Stomach (tissue), 9 donors: Measurements from ENCODE around the gene CERS6. TPM values are rescaled to one million over a fixed set of nuclear protein-coding genes. Genes with fewer than 3 reads are reported as not detected.

Experiments used
- DNase-seq, 2 donors: peaks; one replicate each; pipeline versions ENCODE4 v3.0.0 to v3.0.0-alpha.2; 2013 to 2019
- H3K27ac ChIP-seq, 5 donors: fragments of 200-600 bp in 4 of 5; sonication (generic) in 4 of 5; one replicate each; pipeline ENCODE4 v1.5.1; 2013 to 2019; ENCODE audit warnings: mild to moderate bottlenecking in 1 of 5, moderate library complexity in 1 of 5
- H3K27me3 ChIP-seq, 3 donors: fragments of 200-600 bp; sonication (generic); one replicate each; pipeline ENCODE4 v1.5.1; 2017 to 2019; ENCODE audit warnings: mixed run types in 1 of 3
- H3K36me3 ChIP-seq, 4 donors: fragments of 200-600 bp; sonication (generic); 1 replicate in 3 of 4; 2 replicates in 1 of 4; pipeline ENCODE4 v1.5.1; 2016 to 2019
- H3K4me1 ChIP-seq, 4 donors: fragments of 200-600 bp; sonication (generic); one replicate each; pipeline ENCODE4 v1.5.1; 2016 to 2019
- H3K4me3 ChIP-seq, 4 donors: fragments of 200-600 bp; sonication (generic) in 3 of 4; one replicate each; pipeline ENCODE4 v1.5.1; 2016 to 2019; ENCODE audit warnings: mild to moderate bottlenecking in 1 of 4
- H3K9me3 ChIP-seq, 4 donors: fragments of 200-600 bp; sonication (generic); one replicate each; pipeline ENCODE4 v1.5.1; 2016 to 2019
- CTCF ChIP-seq, 7 experiments: fragments of 450-650 bp in 4 of 7; fragments of 200-600 bp in 3 of 7; sonication (generic) in 3 of 7; IDR thresholded peaks; one replicate each; pipeline ENCODE4 v1.5.1; 2016 to 2019; ENCODE audit warnings: antibody characterized with exemption in 7 of 7, control low read depth in 2 of 7, mild to moderate bottlenecking in 1 of 7
- EP300 ChIP-seq: sonication (generic); formaldehyde crosslinking; IDR thresholded peaks from one replicate; pipeline ENCODE4 v1.6.1; 2017; ENCODE audit warnings: antibody characterized with exemption
- POLR2A ChIP-seq, 4 donors: fragments of 450-650 bp; IDR thresholded peaks; one replicate each; pipeline ENCODE4 v1.6.1; 2016; ENCODE audit warnings: antibody characterized with exemption in 4 of 4, control low read depth in 2 of 4, mild to moderate bottlenecking in 1 of 4, moderate library complexity in 1 of 4
- POLR2AphosphoS5 ChIP-seq, 3 donors: sonication (generic); formaldehyde crosslinking; IDR thresholded peaks; one replicate each; pipeline ENCODE4 v1.6.1; 2016; ENCODE audit warnings: antibody characterized with exemption in 3 of 3
- whole genome bisulfite sequencing, 5 donors: extraction: QIAGEN DNeasy Blood & Tissue Kit in 3 of 5; methylation state at CpG; one replicate each; pipeline versions ENCODE4 v1.1.5 to v1.1.7; 2013 to 2018; 5-methylcytosine and 5-hydroxymethylcytosine counted together
- intact Hi-C: fragments of 100-400 bp; cut with DNase I; formaldehyde crosslinking; loops from one replicate; pipeline ENCODE4 v1.15.1; 2023; ENCODE audit warnings: low total_unique reads
- polyA plus RNA-seq, 3 donors: library from polyadenylated mRNA; stranded (reverse); fragments of 200-250 nt; gene quantifications; one replicate each; pipeline ENCODE4 v1.2.3, GENCODE V29; 2013
- small RNA-seq, 4 donors: library from RNA; depleted of rRNA; stranded (forward); fragments of <200 nt; gene quantifications; one replicate each; pipeline ENCODE3, GENCODE V24; 2016
- total RNA-seq, 5 donors: library from RNA; depleted of rRNA; stranded (reverse); fragments of >200 nt; gene quantifications; one replicate each; pipeline versions ENCODE4 v1.1.0 to v1.2.3, GENCODE V29; 2014 to 2016
- donor health status: healthy with polysubstance abuse.
- donor health status: Bipolar disorder and iron deficiency.
- donor health status: healthy.

The CERS6 gene
- total and polyA plus RNA-seq, 8 donors, result 4.0 to 102 (median 53.2) TPM

GRCh38 chr2:168819050-168819715 lies 363.1 kb downstream of the CERS6 start:
- 65 to 74% (median 72%) methylated on average over 10 of the region's 10 CpGs for WGBS, 5 donors

GRCh38 chr2:168819829-168820489 lies 363.9 kb downstream of the CERS6 start:
- intact Hi-C loops, result no loop called here
- H3K4me1 ChIP-seq, result peaks cover 0 to 9% (median 2%) of the 10 kb centered on the region in 4 donors
- no peak for DNase-seq
- H3K4me3 ChIP-seq, result no peak overlapping the region
- H3K27ac ChIP-seq, result no peak overlapping the region
- H3K27me3 ChIP-seq, result no peaks in the 10 kb centered on the region
- WGBS, 5 donors, result 81 to 91% (median 87%) methylated on average over 6 of the region's 6 CpGs
- TF ChIP-seq CTCF (IDR thresholded peaks at IDR 0.05) (no peak), POLR2A (IDR thresholded peaks at IDR 0.05) (no peak), POLR2AphosphoS5 (IDR thresholded peaks at IDR 0.05) (no peak), EP300 (no peak)
- peaks cover 0 to 16% (median 6%) of the 10 kb centered on the region in 4 donors for H3K36me3 ChIP-seq
- no peaks in the 10 kb centered on the region for H3K9me3 ChIP-seq

More at GRCh38 chr2:168819050-168819715, 363.1 kb downstream of the CERS6 start:
- intact Hi-C loops, result no loop called here
- Histone ChIP-seq H3K27me3 (no peaks in the 10 kb centered on the region), H3K4me3 (no peak overlapping the region), H3K27ac (no peak overlapping the region), H3K9me3 (no peaks in the 10 kb centered on the region), H3K36me3 (peaks cover 0 to 16% (median 8%) of the 10 kb centered on the region in 4 donors), H3K4me1 (peaks cover 0 to 13% (median 4%) of the 10 kb centered on the region in 4 donors)
- TF ChIP-seq POLR2A (IDR thresholded peaks at IDR 0.05), result no peak
- no peak for TF ChIP-seq CTCF (IDR thresholded peaks at IDR 0.05)
- no peak for TF ChIP-seq EP300
- no peak for TF ChIP-seq POLR2AphosphoS5 (IDR thresholded peaks at IDR 0.05)
- DNase-seq, result no peak

GRCh38 chr2:168821577-168821976 lies 365.5 kb downstream of the CERS6 start:
- Histone ChIP-seq H3K4me1 (no peaks in the 10 kb centered on the region), H3K4me3 (no peak overlapping the region), H3K9me3 (no peaks in the 10 kb centered on the region), H3K36me3 (peaks cover 0 to 16% (median 8%) of the 10 kb centered on the region in 4 donors), H3K27me3 (no peaks in the 10 kb centered on the region), H3K27ac (no peak overlapping the region)
- intact Hi-C loops, result no loop called here
- DNase-seq, result no peak
- WGBS, 5 donors, result 88 to 97% (median 88%) methylated on average over 8 of the region's 8 CpGs
- no peak for TF ChIP-seq POLR2AphosphoS5 (IDR thresholded peaks at IDR 0.05)

GRCh38 chr2:168821992-168822391 lies 365.9 kb downstream of the CERS6 start:
- intact Hi-C loops, result no loop called here

More at GRCh38 chr2:168821992-168822391, 365.9 kb downstream of the CERS6 start:
- H3K36me3 ChIP-seq, result peaks cover 0 to 20% (median 10%) of the 10 kb centered on the region in 4 donors
- H3K27ac ChIP-seq, result no peak overlapping the region
- DNase-seq, result no peak
- 88 to 96% (median 96%) methylated on average over 1 of the region's 1 CpG for WGBS, 5 donors
- no peak overlapping the region for H3K4me3 ChIP-seq
- no peaks in the 10 kb centered on the region for H3K4me1 ChIP-seq
- no peaks in the 10 kb centered on the region for H3K27me3 ChIP-seq
- H3K9me3 ChIP-seq, result no peaks in the 10 kb centered on the region
- TF ChIP-seq POLR2A (IDR thresholded peaks at IDR 0.05) (no peak), POLR2AphosphoS5 (IDR thresholded peaks at IDR 0.05) (no peak), EP300 (no peak), CTCF (IDR thresholded peaks at IDR 0.05) (no peak)

Small RNAs within 50 kb of the gene (small RNA-seq; reads per million reads assigned to genes)
- gene MIR4774 (0 reads per million in 4 donors), gene RN7SL813P (0 reads per million in 4 donors), gene RNU6-766P (0 reads per million in 4 donors)

Other genes starting within 250 kb of the CERS6 start
- gene STK39, start 208.7 kb upstream of the CERS6 start, total RNA-seq, result 10 to 100 TPM; 29.8 to 60.7 (median 44.1) TPM
- gene STK39, start 208.7 kb upstream of the CERS6 start, polyA plus RNA-seq, result 10 to 100 TPM; 18.3 to 35.7 (median 30.4) TPM